Progenitor cell of endocrine pancreas (in vitro differentiated cells): ENCODE measurements around the gene PLCD1. TPM values are rescaled to one million over a fixed set of nuclear protein-coding genes. Genes with fewer than 3 reads are reported as not detected.

Source experiments
- DNase-seq: peaks from one replicate; pipeline ENCODE4 v3.0.0; 2021; ENCODE audit warnings: low spot score; ENCODE audit not compliant: unreplicated experiment
- H3K27ac Mint-ChIP-seq: 2 replicates; pipeline ENCODE4 v1.8.0; 2021; ENCODE audit warnings: mild to moderate bottlenecking, moderate library complexity, mixed read lengths
- H3K27me3 Mint-ChIP-seq: 2 replicates; pipeline ENCODE4 v1.8.0; 2021; ENCODE audit warnings: mixed read lengths
- H3K36me3 Mint-ChIP-seq: 2 replicates; pipeline ENCODE4 v1.8.0; 2022; ENCODE audit warnings: mixed read lengths; ENCODE audit not compliant: insufficient read depth
- H3K4me1 Mint-ChIP-seq: 2 replicates; pipeline ENCODE4 v1.8.0; 2021; ENCODE audit warnings: low read depth, mixed read lengths
- H3K4me3 Mint-ChIP-seq: 2 replicates; pipeline ENCODE4 v1.8.0; 2021; ENCODE audit warnings: low read depth, mild to moderate bottlenecking, moderate library complexity, mixed read lengths
- H3K9me3 Mint-ChIP-seq: 2 replicates; pipeline ENCODE4 v1.8.0; 2021; ENCODE audit warnings: low read depth, mixed read lengths
- CTCF ChIP-seq: fragments of 200-600 bp; sonication (generic); IDR thresholded peaks from one replicate; pipeline ENCODE4 v1.5.0; 2021; ENCODE audit warnings: antibody characterized with exemption, mild to moderate bottlenecking; ENCODE audit not compliant: unreplicated experiment
- microRNA-seq: library from miRNA; unstranded; fragments of <30 nt; microRNA quantifications from one replicate; pipeline ENCODE4 v1.1.0, GENCODE V29; 2020; ENCODE audit warnings: borderline number of aligned reads; ENCODE audit not compliant: unreplicated experiment
- total RNA-seq: library from RNA; stranded (reverse); gene quantifications from 2 replicates; pipeline ENCODE4 v1.2.1, GENCODE V29; 2021

The PLCD1 gene
- total RNA-seq, 1 donor from 2014 or later = 30.0 TPM

GRCh38 chr3:37961622-37962431 lies 67.6 kb downstream of the PLCD1 start:
- peak overlapping the region; percentile 80 for H3K27ac Mint-ChIP-seq
- no peak overlapping the region for H3K4me3 Mint-ChIP-seq
- peaks cover 71% of the 10 kb centered on the region for H3K4me1 Mint-ChIP-seq
- no peaks in the 10 kb centered on the region for H3K27me3 Mint-ChIP-seq
- DNase-seq = no peak
- H3K36me3 Mint-ChIP-seq = peaks cover 6% of the 10 kb centered on the region
- no peaks in the 10 kb centered on the region for H3K9me3 Mint-ChIP-seq
- TF ChIP-seq CTCF = no peak

DNA sequence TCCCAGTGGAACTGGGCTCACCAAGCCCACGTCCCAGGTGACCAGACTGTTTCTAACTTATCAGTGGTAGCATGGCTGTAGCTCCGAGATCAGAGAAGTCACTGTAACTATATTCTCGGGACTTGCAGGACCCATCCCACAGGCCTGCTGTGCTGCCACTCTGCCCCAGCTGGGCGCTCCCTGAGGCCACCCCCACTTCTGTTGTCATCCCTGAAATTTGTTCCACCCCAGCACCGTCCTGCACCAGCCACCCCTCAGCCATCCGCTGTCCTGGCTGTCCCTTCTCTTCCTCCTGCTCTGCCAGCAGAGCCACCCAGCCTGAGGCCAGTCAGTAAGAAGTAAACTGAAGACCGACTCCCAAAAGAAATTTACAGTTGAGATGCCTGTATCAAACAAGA lies 71.9 kb downstream of the PLCD1 start:
- no peak for TF ChIP-seq CTCF
- Mint-ChIP-seq H3K4me3 (no peak overlapping the region), H3K27me3 (no peaks in the 10 kb centered on the region), H3K36me3 (peaks cover 16% of the 10 kb centered on the region), H3K9me3 (peaks cover 3% of the 10 kb centered on the region), H3K27ac (peak overlapping the region; percentile 68), H3K4me1 (peaks cover 40% of the 10 kb centered on the region)
- DNase-seq = no peak

Small RNAs within 50 kb of the gene (microRNA-seq; reads per million reads assigned to microRNA genes)
- gene MIR26A1 = 170 reads per million, percentile 61 among the genes with 10 or more reads in this experiment

Other genes with a start within 250 kb of the PLCD1 start
- 53.3 and 55.3 TPM in 2 replicates for gene CTDSPL, start 167.8 kb downstream of the PLCD1 start, total RNA-seq
- 6.8 and 7.6 TPM in 2 replicates for gene VILL, start 38.9 kb downstream of the PLCD1 start, total RNA-seq
- 1.3 and 1.8 TPM in 2 replicates for gene DLEC1, start 9.6 kb upstream of the PLCD1 start, total RNA-seq
- gene ACAA1, start 107.5 kb upstream of the PLCD1 start, total RNA-seq = 97.8 and 104 TPM in 2 replicates
- 23.9 and 24.2 TPM in 2 replicates for gene MYD88, start 109.0 kb upstream of the PLCD1 start, total RNA-seq
- 55.5 and 56.3 TPM in 2 replicates for gene OXSR1, start 135.9 kb upstream of the PLCD1 start, total RNA-seq
- 0.62 and 0.67 TPM in 2 replicates for gene SLC22A13, start 236.2 kb upstream of the PLCD1 start, total RNA-seq